PC-3 (cell line): ENCODE measurements around the gene SLC8A1.

Experiments used
- EZH2phosphoT487 ChIP-seq: fragments of 300-600 bp; sonication (generic); IDR thresholded peaks from 2 replicates; pipeline ENCODE4 v1.6.1; 2018; ENCODE audit warnings: mild to moderate bottlenecking, antibody characterized with exemption, low read length, borderline replicate concordance
- TF ChIP-seq, protein P1 (sequence below): fragments of 300-600 bp; sonication (generic); conservative IDR thresholded peaks from 2 replicates; pipeline ENCODE4 v1.5.1; 2017; ENCODE audit warnings: antibody characterized with exemption, low read depth, mild to moderate bottlenecking, low read length

DNA sequence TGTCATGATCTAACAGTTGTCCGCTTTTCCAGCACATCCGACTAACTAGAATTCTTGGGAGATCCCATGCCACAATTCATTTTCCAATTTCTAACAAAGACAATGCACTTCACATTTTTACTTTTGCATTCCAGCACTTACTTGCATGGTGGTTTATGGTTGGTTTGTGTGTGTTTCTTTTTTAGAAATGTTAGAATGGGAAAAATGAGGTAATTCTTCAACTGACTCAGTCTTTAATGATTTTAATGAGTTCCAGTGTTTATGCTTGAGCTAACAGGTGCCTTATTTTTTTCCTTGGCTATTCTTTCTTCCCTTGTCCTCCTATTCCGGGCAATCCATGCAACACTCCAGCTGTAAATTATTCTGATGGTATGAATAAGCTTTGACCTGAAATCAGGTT lies 46.4 kb downstream of the SLC8A1 start:
- TF ChIP-seq, protein P1, sequence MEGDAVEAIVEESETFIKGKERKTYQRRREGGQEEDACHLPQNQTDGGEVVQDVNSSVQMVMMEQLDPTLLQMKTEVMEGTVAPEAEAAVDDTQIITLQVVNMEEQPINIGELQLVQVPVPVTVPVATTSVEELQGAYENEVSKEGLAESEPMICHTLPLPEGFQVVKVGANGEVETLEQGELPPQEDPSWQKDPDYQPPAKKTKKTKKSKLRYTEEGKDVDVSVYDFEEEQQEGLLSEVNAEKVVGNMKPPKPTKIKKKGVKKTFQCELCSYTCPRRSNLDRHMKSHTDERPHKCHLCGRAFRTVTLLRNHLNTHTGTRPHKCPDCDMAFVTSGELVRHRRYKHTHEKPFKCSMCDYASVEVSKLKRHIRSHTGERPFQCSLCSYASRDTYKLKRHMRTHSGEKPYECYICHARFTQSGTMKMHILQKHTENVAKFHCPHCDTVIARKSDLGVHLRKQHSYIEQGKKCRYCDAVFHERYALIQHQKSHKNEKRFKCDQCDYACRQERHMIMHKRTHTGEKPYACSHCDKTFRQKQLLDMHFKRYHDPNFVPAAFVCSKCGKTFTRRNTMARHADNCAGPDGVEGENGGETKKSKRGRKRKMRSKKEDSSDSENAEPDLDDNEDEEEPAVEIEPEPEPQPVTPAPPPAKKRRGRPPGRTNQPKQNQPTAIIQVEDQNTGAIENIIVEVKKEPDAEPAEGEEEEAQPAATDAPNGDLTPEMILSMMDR, result no peak
- no peak for TF ChIP-seq EZH2phosphoT487
